Neural progenitor cell (in vitro differentiated cells): ENCODE results near the gene KSR1. TPM values are rescaled to one million over a fixed set of nuclear protein-coding genes. Genes with fewer than 3 reads are reported as not detected.
"Not testable (repeated sequence)": the region's sequence is repeated elsewhere in the genome, so short reads cannot be mapped to it uniquely, and the experiment has no call there.

Experiments
- DNase-seq: peaks from one replicate; pipeline ENCODE4 v3.0.0-alpha.2; 2016; ENCODE audit warnings: low spot score
- H2AFZ ChIP-seq: fragments of 200-600 bp; sonication (generic); replicated peaks from 2 replicates; pipeline ENCODE4 v1.6.1; 2016; ENCODE audit warnings: antibody characterized with exemption
- H3F3A ChIP-seq: fragments of 200-600 bp; sonication (generic); 2 replicates; pipeline ENCODE4 v1.6.1; 2016; ENCODE audit warnings: antibody characterized with exemption, low read depth
- H3K27ac ChIP-seq: fragments of 200-600 bp; sonication (generic); 2 replicates; pipeline ENCODE4 v1.5.1; 2016; ENCODE audit warnings: mild to moderate bottlenecking
- H3K27me3 ChIP-seq: fragments of 200-600 bp; sonication (generic); 2 replicates; pipeline ENCODE4 v1.6.1; 2016; ENCODE audit warnings: mild to moderate bottlenecking, moderate library complexity
- H3K36me3 ChIP-seq: fragments of 200-600 bp; sonication (generic); 2 replicates; pipeline ENCODE4 v1.5.1; 2016
- H3K4me1 ChIP-seq: fragments of 200-600 bp; sonication (generic); 2 replicates; pipeline ENCODE4 v1.6.1; 2016; ENCODE audit warnings: mixed run types
- H3K4me2 ChIP-seq: fragments of 200-600 bp; sonication (generic); 2 replicates; pipeline ENCODE4 v1.6.1; 2016
- H3K4me3 ChIP-seq: fragments of 200-600 bp; sonication (generic); 2 replicates; pipeline ENCODE4 v1.5.1; 2016
- H3K79me2 ChIP-seq: fragments of 200-600 bp; sonication (generic); 2 replicates; pipeline ENCODE4 v1.6.1; 2016; ENCODE audit warnings: low read depth
- H3K9ac ChIP-seq: fragments of 200-600 bp; sonication (generic); 2 replicates; pipeline ENCODE4 v1.6.1; 2016
- H3K9me3 ChIP-seq: fragments of 200-600 bp; sonication (generic); 2 replicates; pipeline ENCODE4 v1.5.1; 2016; ENCODE audit warnings: low read depth
- H4K20me1 ChIP-seq: fragments of 200-600 bp; sonication (generic); 2 replicates; pipeline ENCODE4 v1.6.1; 2016; ENCODE audit warnings: low read depth
- H3K27ac Mint-ChIP-seq: 3 replicates; pipeline ENCODE4 v1.8.0; 2021; ENCODE audit warnings: mixed read lengths
- H3K27me3 Mint-ChIP-seq: 2 replicates; pipeline ENCODE4 v1.8.0; 2022; ENCODE audit warnings: low read depth, mild to moderate bottlenecking, inconsistent platforms, moderate library complexity, mixed read lengths; ENCODE audit not compliant: insufficient read depth
- H3K36me3 Mint-ChIP-seq: 3 replicates; pipeline ENCODE4 v1.8.0; 2021; ENCODE audit warnings: mixed read lengths
- H3K4me1 Mint-ChIP-seq: 3 replicates; pipeline ENCODE4 v1.8.0; 2021; ENCODE audit warnings: mixed read lengths
- H3K4me3 Mint-ChIP-seq: 3 replicates; pipeline ENCODE4 v1.8.0; 2021; ENCODE audit warnings: mild to moderate bottlenecking, moderate library complexity, mixed read lengths
- H3K9me3 Mint-ChIP-seq: 3 replicates; pipeline ENCODE4 v1.8.0; 2020; ENCODE audit warnings: mixed read lengths
- EZH2 ChIP-seq: fragments of 200-600 bp; sonication (generic); IDR thresholded peaks from 2 replicates; pipeline ENCODE4 v1.6.1; 2017; ENCODE audit warnings: antibody characterized with exemption, mild to moderate bottlenecking, moderate library complexity
- EZH2phosphoT487 ChIP-seq: fragments of 200-600 bp; sonication (generic); IDR thresholded peaks from 2 replicates; pipeline ENCODE4 v1.6.1; 2017; ENCODE audit warnings: antibody characterized with exemption
- total RNA-seq: library from RNA; depleted of rRNA; stranded (reverse); fragments of >200 nt; gene quantifications from 2 replicates; pipeline ENCODE4 v1.2.3, GENCODE V29; 2015; ENCODE audit warnings: low replicate concordance
- TF ChIP-seq, protein P1 (sequence below): fragments of 200-600 bp; sonication (generic); IDR thresholded peaks from 2 replicates; pipeline ENCODE4 v1.5.1; 2017; ENCODE audit warnings: antibody characterized with exemption, mild to moderate bottlenecking

KSR1 gene
- total RNA-seq, 1 donor from 2014 or later = 16.4 TPM

GRCh38 chr17:27424941-27425340 lies 31.3 kb upstream of the KSR1 start:
- Histone ChIP-seq H3K4me2 (no peak overlapping the region), H3K9me3 (no peaks in the 10 kb centered on the region), H3K27me3 (no peaks in the 10 kb centered on the region), H3K9ac (no peak overlapping the region), H3K4me3 (no peak overlapping the region), H3K36me3 (no peaks in the 10 kb centered on the region), H3K27ac (no peak overlapping the region), H3K79me2 (no peaks in the 10 kb centered on the region), H4K20me1 (no peaks in the 10 kb centered on the region), H3F3A (no peaks in the 10 kb centered on the region), H2AFZ (no peak overlapping the region), H3K4me1 (no peaks in the 10 kb centered on the region)
- no peak for TF ChIP-seq EZH2phosphoT487
- no peak for DNase-seq
- Mint-ChIP-seq H3K27ac (no peak overlapping the region), H3K4me3 (no peak overlapping the region), H3K4me1 (no peaks in the 10 kb centered on the region), H3K36me3 (no peaks in the 10 kb centered on the region), H3K27me3 (peaks cover 2% of the 10 kb centered on the region), H3K9me3 (peaks cover 3% of the 10 kb centered on the region)

DNA sequence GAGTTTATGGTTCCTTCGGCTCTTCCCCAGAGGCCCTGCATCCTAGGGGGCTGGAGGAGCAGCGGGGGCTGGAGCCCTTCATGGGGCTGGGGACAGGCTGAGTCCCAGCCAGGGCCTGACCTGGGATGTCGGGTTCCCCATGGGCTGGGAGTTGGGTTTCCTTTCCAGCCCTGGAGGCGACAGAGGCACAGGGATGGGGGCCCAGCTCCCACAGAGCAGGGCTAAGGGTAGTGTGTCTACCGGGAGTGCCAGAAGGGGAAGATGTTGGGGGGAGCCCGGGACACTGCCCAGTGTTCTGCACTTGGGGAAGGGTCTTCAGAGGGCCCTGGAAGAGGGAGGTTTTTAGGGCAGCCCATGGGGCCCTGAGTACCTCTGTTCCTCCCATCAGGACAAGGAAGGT lies 30.7 kb upstream of the KSR1 start:
- not testable (repeated sequence) for H3K9me3 ChIP-seq

DNA sequence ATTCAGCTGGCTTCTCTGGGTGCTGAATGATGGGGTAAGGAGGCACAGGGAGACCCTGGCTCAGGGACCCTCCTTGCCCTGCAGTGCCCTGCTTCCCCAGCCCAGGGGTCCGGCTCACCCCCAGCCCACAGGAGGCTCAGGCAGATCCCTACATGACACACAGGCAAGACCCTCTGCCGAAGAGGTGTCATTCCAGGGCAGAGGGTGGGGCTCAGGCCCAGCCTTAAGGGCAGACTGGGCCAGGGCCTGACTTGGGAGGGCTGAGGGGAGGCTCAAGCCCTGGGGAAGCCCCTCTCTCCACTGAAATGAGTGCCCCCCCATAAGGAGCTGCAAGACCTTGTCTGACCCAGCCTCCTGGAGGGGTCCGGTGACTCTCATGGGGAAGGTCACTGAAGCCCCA lies 30.3 kb upstream of the KSR1 start:
- Histone ChIP-seq H3K4me3 (no peak overlapping the region), H3K4me1 (no peaks in the 10 kb centered on the region), H3K79me2 (no peaks in the 10 kb centered on the region), H3K4me2 (no peak overlapping the region), H3K36me3 (no peaks in the 10 kb centered on the region), H3F3A (no peaks in the 10 kb centered on the region), H3K9ac (no peak overlapping the region), H4K20me1 (no peaks in the 10 kb centered on the region), H3K9me3 (no peaks in the 10 kb centered on the region), H3K27me3 (no peaks in the 10 kb centered on the region), H2AFZ (no peak overlapping the region), H3K27ac (no peak overlapping the region)
- Mint-ChIP-seq H3K4me3 (no peak overlapping the region), H3K36me3 (no peaks in the 10 kb centered on the region), H3K9me3 (peaks cover 3% of the 10 kb centered on the region), H3K27ac (no peak overlapping the region), H3K4me1 (no peaks in the 10 kb centered on the region), H3K27me3 (peaks cover 2% of the 10 kb centered on the region)
- TF ChIP-seq EZH2phosphoT487 (no peak), EZH2 (no peak)
- TF ChIP-seq, protein P1, sequence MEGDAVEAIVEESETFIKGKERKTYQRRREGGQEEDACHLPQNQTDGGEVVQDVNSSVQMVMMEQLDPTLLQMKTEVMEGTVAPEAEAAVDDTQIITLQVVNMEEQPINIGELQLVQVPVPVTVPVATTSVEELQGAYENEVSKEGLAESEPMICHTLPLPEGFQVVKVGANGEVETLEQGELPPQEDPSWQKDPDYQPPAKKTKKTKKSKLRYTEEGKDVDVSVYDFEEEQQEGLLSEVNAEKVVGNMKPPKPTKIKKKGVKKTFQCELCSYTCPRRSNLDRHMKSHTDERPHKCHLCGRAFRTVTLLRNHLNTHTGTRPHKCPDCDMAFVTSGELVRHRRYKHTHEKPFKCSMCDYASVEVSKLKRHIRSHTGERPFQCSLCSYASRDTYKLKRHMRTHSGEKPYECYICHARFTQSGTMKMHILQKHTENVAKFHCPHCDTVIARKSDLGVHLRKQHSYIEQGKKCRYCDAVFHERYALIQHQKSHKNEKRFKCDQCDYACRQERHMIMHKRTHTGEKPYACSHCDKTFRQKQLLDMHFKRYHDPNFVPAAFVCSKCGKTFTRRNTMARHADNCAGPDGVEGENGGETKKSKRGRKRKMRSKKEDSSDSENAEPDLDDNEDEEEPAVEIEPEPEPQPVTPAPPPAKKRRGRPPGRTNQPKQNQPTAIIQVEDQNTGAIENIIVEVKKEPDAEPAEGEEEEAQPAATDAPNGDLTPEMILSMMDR = no peak
- no peak for DNase-seq

More for the DNA sequence above, 30.7 kb upstream of the KSR1 start:
- not testable (repeated sequence) for H3K9ac ChIP-seq, H3F3A ChIP-seq, H3K27ac ChIP-seq, H2AFZ ChIP-seq, H3K4me3 Mint-ChIP-seq, H3K4me1 ChIP-seq, H3K4me3 ChIP-seq, H3K4me2 ChIP-seq, H3K27ac Mint-ChIP-seq, H4K20me1 ChIP-seq, H3K27me3 ChIP-seq, H3K9me3 Mint-ChIP-seq, DNase-seq, H3K27me3 Mint-ChIP-seq, H3K36me3 Mint-ChIP-seq, H3K79me2 ChIP-seq, H3K36me3 ChIP-seq, H3K4me1 Mint-ChIP-seq

DNA sequence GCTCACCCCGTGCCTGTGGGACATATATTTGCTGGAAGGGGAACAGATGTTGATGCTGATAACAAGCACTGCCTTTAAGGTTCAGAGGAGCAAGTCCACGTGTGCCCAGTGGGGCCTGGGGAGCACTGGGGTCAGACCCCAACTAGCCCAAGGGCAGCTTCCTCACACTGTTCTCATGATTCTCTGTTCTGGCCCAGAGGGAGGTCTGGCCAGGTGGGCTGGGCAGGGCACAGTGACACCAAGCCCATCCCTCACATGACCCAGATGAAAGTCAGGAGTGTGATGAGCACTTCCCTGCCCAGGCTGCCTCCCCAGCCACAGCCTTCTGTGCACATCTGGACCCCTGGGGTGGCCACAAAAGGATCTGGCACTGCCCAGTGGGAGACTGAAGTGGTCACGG lies 29.8 kb upstream of the KSR1 start:
- H3K36me3 ChIP-seq, H3F3A ChIP-seq, H3K4me3 Mint-ChIP-seq, DNase-seq, H3K9me3 ChIP-seq, H2AFZ ChIP-seq, H3K27me3 ChIP-seq, H3K27ac ChIP-seq, H3K4me2 ChIP-seq, H4K20me1 ChIP-seq, H3K79me2 ChIP-seq, H3K27ac Mint-ChIP-seq, H3K27me3 Mint-ChIP-seq, H3K4me3 ChIP-seq, H3K9ac ChIP-seq, H3K36me3 Mint-ChIP-seq, H3K4me1 ChIP-seq, H3K9me3 Mint-ChIP-seq, H3K4me1 Mint-ChIP-seq: not testable (repeated sequence)

DNA sequence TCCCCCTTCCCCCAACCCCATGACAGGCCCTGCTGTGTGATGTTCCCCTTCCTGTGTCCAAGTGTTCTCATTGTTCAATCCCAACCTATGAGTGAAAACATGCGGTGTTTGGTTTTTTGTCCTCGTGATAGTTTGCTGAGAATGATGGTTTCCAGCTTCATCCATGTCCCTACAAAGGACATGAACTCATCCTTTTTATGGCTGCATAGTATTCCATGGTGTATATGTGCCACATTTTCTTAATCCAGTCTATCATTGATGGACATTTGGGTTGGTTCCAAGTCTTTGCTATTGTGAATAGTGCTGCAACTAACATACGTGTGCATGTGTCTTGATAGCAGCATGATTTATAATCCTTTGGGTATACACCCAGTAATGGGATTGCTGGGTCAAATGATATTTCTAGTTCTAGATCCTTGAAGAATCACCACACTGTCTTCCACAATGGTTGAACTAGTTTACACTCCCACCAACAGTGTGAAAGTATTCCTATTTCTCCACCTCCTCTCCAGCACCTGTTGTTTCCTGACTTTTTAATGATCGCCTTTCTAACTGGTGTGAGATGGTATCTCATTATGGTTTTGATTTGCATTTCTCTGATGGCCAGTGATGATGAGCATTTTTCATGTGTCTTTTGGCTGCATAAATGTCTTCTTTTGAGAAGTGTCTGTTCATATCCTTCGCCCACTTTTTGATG lies 28.9 kb upstream of the KSR1 start:
- H3K9me3 ChIP-seq, H3K36me3 Mint-ChIP-seq, H2AFZ ChIP-seq, H3K4me1 ChIP-seq, H3K4me3 ChIP-seq, H4K20me1 ChIP-seq, H3K4me3 Mint-ChIP-seq, H3K79me2 ChIP-seq, H3K27me3 Mint-ChIP-seq, DNase-seq, H3K36me3 ChIP-seq, H3K4me1 Mint-ChIP-seq, H3K4me2 ChIP-seq, H3K27ac Mint-ChIP-seq, H3K9me3 Mint-ChIP-seq, H3K27ac ChIP-seq, H3K9ac ChIP-seq, H3F3A ChIP-seq, H3K27me3 ChIP-seq: not testable (repeated sequence)
